H1 (cell line): ENCODE data around the gene SATL1. TPM values are rescaled to one million over a fixed set of nuclear protein-coding genes. Genes with fewer than 3 reads are reported as not detected.

Experiments used
- CTCF ChIA-PET: fragments of 300-600 bp; sonication (Branson Sonifier 250); formaldehyde crosslinking; loops from one replicate; lab custom pipeline; 2021; ENCODE audit not compliant: partially characterized antibody; lab: Charles Lee
- POLR2A ChIA-PET: fragments of 300-600 bp; sonication (Branson Sonifier 250); formaldehyde crosslinking; loops from one replicate; lab custom pipeline; 2021; ENCODE audit warnings: inconsistent platforms; ENCODE audit not compliant: partially characterized antibody; lab: Charles Lee
- DNase-seq, 2 experiments: peaks; one replicate each; pipeline versions ENCODE4 v3.0.0 to v3.0.0-alpha.2; 2010 to 2022; ENCODE audit warnings: low spot score in 2 of 2, low read depth in 1 of 2, mixed read lengths in 1 of 2
- FAIRE-seq: peaks from 2 replicates; lab custom pipeline; 2011; peaks lifted over from hg19 to GRCh38; lab: Jason Lieb, UNC
- H2AFZ ChIP-seq: 2 replicates; pipeline ENCODE4 v1.8.1; 2012; ENCODE audit warnings: low read length, inconsistent platforms
- H2AK5ac ChIP-seq: 2 replicates; pipeline ENCODE4 v1.6.1; 2013; ENCODE audit warnings: low read depth, low read length
- H2BK120ac ChIP-seq: replicated peaks from 2 replicates; pipeline ENCODE3; 2013; ENCODE audit warnings: low read depth, low read length, inconsistent platforms
- H2BK12ac ChIP-seq: 2 replicates; pipeline ENCODE4 v1.6.1; 2013; ENCODE audit warnings: low read depth, low read length
- H2BK15ac ChIP-seq: 2 replicates; pipeline ENCODE4 v1.6.1; 2013; ENCODE audit warnings: low read length
- H2BK20ac ChIP-seq: 2 replicates; pipeline ENCODE4 v1.6.1; 2013; ENCODE audit warnings: low read length
- H2BK5ac ChIP-seq: 2 replicates; pipeline ENCODE4 v1.6.1; 2013; ENCODE audit warnings: low read depth, low read length
- H3K14ac ChIP-seq: 2 replicates; pipeline ENCODE4 v1.6.1; 2013; ENCODE audit warnings: inconsistent platforms; ENCODE audit not compliant: insufficient read length
- H3K18ac ChIP-seq: 2 replicates; pipeline ENCODE4 v1.6.1; 2013; ENCODE audit warnings: low read length; ENCODE audit errors: extremely low read depth
- H3K23ac ChIP-seq: 2 replicates; pipeline ENCODE4 v1.6.1; 2013; ENCODE audit warnings: inconsistent platforms; ENCODE audit not compliant: insufficient read length
- H3K23me2 ChIP-seq: 2 replicates; pipeline ENCODE4 v1.6.1; 2013; ENCODE audit warnings: low read depth, low read length
- H3K27ac ChIP-seq: 2 replicates; pipeline ENCODE4 v1.6.1; 2011; ENCODE audit warnings: low read depth, low read length, inconsistent platforms
- H3K27me3 ChIP-seq, 4 experiments: replicated peaks in 1 of 4; 1 replicate in 1 of 4; 2 replicates in 3 of 4; pipeline versions ENCODE4 v1.6.1 to v1.8.1; 2011 to 2013; ENCODE audit warnings: low read length in 3 of 4, mild to moderate bottlenecking in 3 of 4, inconsistent platforms in 2 of 4, mixed read lengths in 2 of 4, moderate library complexity in 1 of 4; ENCODE audit not compliant: control insufficient read depth in 3 of 4, insufficient read depth in 3 of 4; ENCODE audit errors: extremely low read depth in 1 of 4
- H3K36me3 ChIP-seq, 4 experiments: 2 replicates each; pipeline versions ENCODE4 v1.6.1 to v1.8.1; 2011 to 2013; ENCODE audit warnings: mild to moderate bottlenecking in 4 of 4, low read length in 3 of 4, moderate library complexity in 2 of 4, control low read depth in 1 of 4, inconsistent platforms in 1 of 4; ENCODE audit not compliant: insufficient read depth in 4 of 4, control insufficient read depth in 2 of 4
- H3K4ac ChIP-seq: replicated peaks from 2 replicates; pipeline ENCODE3; 2013; ENCODE audit warnings: low read length, low read depth, mixed read lengths, inconsistent platforms; ENCODE audit not compliant: insufficient read length
- H3K4me1 ChIP-seq, 4 experiments: replicated peaks in 1 of 4; 1 replicate in 1 of 4; 2 replicates in 3 of 4; pipeline versions ENCODE4 v1.6.1 to v1.8.1; 2011 to 2013; ENCODE audit warnings: low read length in 3 of 4, inconsistent platforms in 2 of 4, mixed read lengths in 1 of 4; ENCODE audit not compliant: insufficient read depth in 4 of 4, control insufficient read depth in 3 of 4
- H3K4me2 ChIP-seq, 2 experiments: 2 replicates each; pipeline versions ENCODE4 v1.6.1 to v1.8.1; 2011 to 2013; ENCODE audit warnings: low read depth in 2 of 2, low read length in 2 of 2, control low read depth in 1 of 2, inconsistent platforms in 1 of 2, mild to moderate bottlenecking in 1 of 2; ENCODE audit not compliant: insufficient read depth in 1 of 2
- H3K4me3 ChIP-seq, 4 experiments: fragments of 200-600, 300-600 bp in 1 of 4; sonication (generic), shearing (Covaris generic), sonication (Bioruptor Twin) in 1 of 4; 2 replicates each; pipeline versions ENCODE4 v1.5.1 to v1.8.1; 2011 to 2016; ENCODE audit warnings: low read length in 4 of 4, low read depth in 3 of 4, control low read depth in 2 of 4, inconsistent platforms in 2 of 4, mild to moderate bottlenecking in 2 of 4, mixed read lengths in 1 of 4, moderate library complexity in 1 of 4; ENCODE audit not compliant: insufficient read depth in 2 of 4; ENCODE audit errors: extremely low read depth in 1 of 4
- H3K56ac ChIP-seq: replicated peaks from 2 replicates; pipeline ENCODE3; 2013; ENCODE audit warnings: low read depth, mild to moderate bottlenecking, mixed read lengths, low read length, inconsistent platforms; ENCODE audit not compliant: insufficient read length
- H3K79me1 ChIP-seq: 2 replicates; pipeline ENCODE4 v1.6.1; 2013; ENCODE audit warnings: low read depth, low read length, control low read depth
- H3K79me2 ChIP-seq, 2 experiments: 2 replicates each; pipeline versions ENCODE4 v1.6.1 to v1.8.1; 2012 to 2013; ENCODE audit warnings: low read length in 2 of 2, mild to moderate bottlenecking in 2 of 2, inconsistent platforms in 1 of 2; ENCODE audit not compliant: insufficient read depth in 2 of 2, control insufficient read depth in 1 of 2
- H3K9ac ChIP-seq, 4 experiments: replicated peaks in 1 of 4; 1 replicate in 1 of 4; 2 replicates in 3 of 4; pipeline versions ENCODE4 v1.6.1 to v1.8.1; 2011 to 2013; ENCODE audit warnings: low read depth in 3 of 4, low read length in 3 of 4, control low read depth in 2 of 4, mild to moderate bottlenecking in 2 of 4, moderate library complexity in 2 of 4, inconsistent platforms in 1 of 4; ENCODE audit errors: extremely low read depth in 1 of 4
- H3K9me3 ChIP-seq, 2 experiments: 2 replicates each; pipeline versions ENCODE4 v1.6.1 to v1.8.1; 2012 to 2013; ENCODE audit warnings: mild to moderate bottlenecking in 2 of 2, moderate library complexity in 2 of 2, control low read depth in 1 of 2, inconsistent platforms in 1 of 2, low read depth in 1 of 2, low read length in 1 of 2, mixed read lengths in 1 of 2; ENCODE audit not compliant: insufficient read depth in 2 of 2
- H4K20me1 ChIP-seq, 2 experiments: replicated peaks in 1 of 2; 2 replicates each; pipeline versions ENCODE3 to v1.8.1; 2011 to 2013; ENCODE audit warnings: inconsistent platforms in 2 of 2, low read length in 2 of 2, mild to moderate bottlenecking in 1 of 2; ENCODE audit not compliant: insufficient read depth in 2 of 2, control insufficient read depth in 1 of 2
- H4K5ac ChIP-seq: 2 replicates; pipeline ENCODE4 v1.6.1; 2013; ENCODE audit warnings: low read length, low read depth, mixed read lengths, inconsistent platforms; ENCODE audit not compliant: insufficient read length
- H4K8ac ChIP-seq: 2 replicates; pipeline ENCODE4 v1.8.0; 2013; ENCODE audit warnings: mild to moderate bottlenecking, moderate library complexity, low read length, inconsistent platforms; ENCODE audit not compliant: insufficient read depth; ENCODE audit errors: extremely low read depth
- H4K91ac ChIP-seq: replicated peaks from 2 replicates; pipeline ENCODE3; 2013; ENCODE audit warnings: low read length, mixed read lengths, inconsistent platforms; ENCODE audit not compliant: insufficient read length
- BCL11A ChIP-seq, 2 experiments: IDR thresholded peaks; one replicate each; pipeline ENCODE4 v1.6.1; 2011; ENCODE audit warnings: low read depth in 2 of 2, low read length in 2 of 2, mild to moderate bottlenecking in 2 of 2
- CREB1 ChIP-seq: IDR thresholded peaks from 2 replicates; pipeline ENCODE4 v1.6.1; 2012; ENCODE audit warnings: inconsistent platforms
- EZH2 ChIP-seq: fragments of 200-600 bp; sonication (generic); IDR thresholded peaks from 2 replicates; pipeline ENCODE4 v1.7.1; 2012; ENCODE audit warnings: low read depth, mild to moderate bottlenecking, moderate library complexity, low read length, inconsistent platforms; ENCODE audit not compliant: severe bottlenecking
- FOSL1 ChIP-seq: IDR thresholded peaks from 2 replicates; pipeline ENCODE4 v1.6.1; 2011; ENCODE audit warnings: mild to moderate bottlenecking, low read depth, low read length, moderate library complexity; ENCODE audit not compliant: insufficient read depth
- POU5F1 ChIP-seq: IDR thresholded peaks from 2 replicates; pipeline ENCODE4 v1.6.1; 2011; ENCODE audit warnings: low read depth, mild to moderate bottlenecking, low read length, moderate library complexity
- SAP30 ChIP-seq: fragments of 300-600 bp; sonication (generic); IDR thresholded peaks from 2 replicates; pipeline ENCODE4 v1.7.1; 2012; ENCODE audit warnings: low read length, moderate library complexity, mild to moderate bottlenecking, inconsistent platforms; ENCODE audit not compliant: insufficient read depth, insufficient replicate concordance
- SP4 ChIP-seq: IDR thresholded peaks from 2 replicates; pipeline ENCODE4 v1.6.1; 2012; ENCODE audit warnings: low read length, inconsistent platforms
- WGBS, 2 experiments: shearing (Covaris generic) in 1 of 2; methylation state at CpG; one replicate each; pipeline versions ENCODE4 v1.1.6 to v1.1.7; 2013 to 2015; ENCODE audit warnings: low lambda C conversion rate in 2 of 2, mixed read lengths in 2 of 2, inconsistent platforms in 1 of 2, low coverage in 1 of 2, missing lambda C conversion rate in 1 of 2; ENCODE audit not compliant: insufficient replicate concordance in 2 of 2, insufficient coverage in 1 of 2, insufficient read length in 1 of 2; ENCODE audit errors: extremely low coverage in 1 of 2, missing lambda C conversion rate in 1 of 2; 5-methylcytosine and 5-hydroxymethylcytosine counted together
- polyA plus RNA-seq, 7 experiments: library from polyadenylated mRNA; depleted of rRNA in 3 of 7; stranded (reverse) in 5 of 7; unstranded in 2 of 7; fragments of >200 nt in 5 of 7; fragments of 200-250 nt in 2 of 7; gene quantifications; 1 replicate in 5 of 7; 2 replicates in 1 of 7; 4 replicates in 1 of 7; pipeline versions ENCODE4 v1.2.1 to v1.2.3, GENCODE V29; 2011 to 2013; ENCODE audit warnings: missing spikeins in 2 of 7, mixed read lengths in 2 of 7
- total RNA-seq: library from RNA; stranded (reverse); fragmentation: NEBNext Ultra II Directional; extraction: Animal tissue kit (Norgen Biotek cat#: 25700); gene quantifications from 2 replicates; pipeline ENCODE4 v1.2.1, GENCODE V29; 2021
- TF ChIP-seq, protein P1 (sequence below), 3 experiments: IDR thresholded peaks; 1 replicate in 2 of 3; 2 replicates in 1 of 3; pipeline versions ENCODE4 v1.5.1 to v1.6.1; 2011; ENCODE audit warnings: low read length in 3 of 3, mild to moderate bottlenecking in 3 of 3, inconsistent platforms in 2 of 3, low read depth in 1 of 3, moderate library complexity in 1 of 3; ENCODE audit not compliant: insufficient read depth in 1 of 3; ENCODE audit errors: control extremely low read depth in 1 of 3
- TF ChIP-seq, protein P2 (sequence below): IDR thresholded peaks from 2 replicates; pipeline ENCODE4 v1.6.1; 2011; ENCODE audit warnings: low read depth, mild to moderate bottlenecking, low read length; ENCODE audit not compliant: insufficient read depth
- TF ChIP-seq, protein P3 (sequence below): IDR thresholded peaks from 2 replicates; pipeline ENCODE4 v1.6.1; 2011; ENCODE audit warnings: low read length, improper control_type of control experiment

The SATL1 gene
- total and polyA plus RNA-seq, 2 of the 8 experiments (the other 6 are each of a cell fraction or from before 2014, with no cell fraction given), result 0.06 to 0.17 TPM

DNA sequence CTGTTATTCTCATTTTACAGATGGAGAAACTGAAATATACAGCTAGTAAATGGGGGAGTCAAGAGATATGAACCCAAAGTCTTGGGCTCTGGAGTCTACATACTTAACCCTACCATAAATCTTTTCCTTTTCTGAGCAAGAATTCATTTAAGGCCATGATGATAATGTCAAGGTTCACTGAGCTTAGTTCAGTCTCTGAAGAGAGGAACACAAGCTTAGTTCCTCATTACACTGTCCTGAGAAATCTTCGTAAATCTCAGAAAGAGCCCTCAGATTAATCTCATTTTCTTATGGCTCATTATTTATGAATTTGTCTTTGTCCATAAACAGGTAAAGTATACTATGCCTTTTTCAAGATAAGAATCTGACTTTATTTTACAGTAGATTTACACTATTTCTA is 104.2 kb downstream of the SATL1 start:
- no peaks in the 10 kb centered on the region for H3K79me1 ChIP-seq
- POLR2A ChIA-PET, result no interaction called here
- H3K79me2 ChIP-seq, result no peaks in the 10 kb centered on the region
- H2BK5ac ChIP-seq, result no peak overlapping the region
- no peak overlapping the region for H3K27ac ChIP-seq
- WGBS, 2 experiments, result 89% methylated on average over 1 of the region's 1 CpG; no CpG with 5 or more reads in 1 of the 2 experiments
- H2AFZ ChIP-seq, result no peak overlapping the region
- H3K36me3 ChIP-seq, result no peaks in the 10 kb centered on the region
- H2AK5ac ChIP-seq, result no peak overlapping the region
- H4K5ac ChIP-seq, result no peak overlapping the region
- no peak for DNase-seq
- H3K4me3 ChIP-seq, result no peak overlapping the region
- H3K23ac ChIP-seq, result no peak overlapping the region
- H3K9me3 ChIP-seq, result no peaks in the 10 kb centered on the region
- H3K4me1 ChIP-seq, result no peaks in the 10 kb centered on the region
- no peak overlapping the region for H3K18ac ChIP-seq
- no peak overlapping the region for H3K4ac ChIP-seq
- CTCF ChIA-PET, result interaction anchor here (0.6 kb wide), 1 partner anchor 1661 kb away, joined by 4 read pairs; no protein-coding TSS in a partner anchor
- no peaks in the 10 kb centered on the region for H3K27me3 ChIP-seq
- H4K20me1 ChIP-seq, result no peaks in the 10 kb centered on the region
- no peak overlapping the region for H4K8ac ChIP-seq
- no peaks in the 10 kb centered on the region for H3K23me2 ChIP-seq
- no peak overlapping the region for H2BK15ac ChIP-seq
- no peak overlapping the region for H2BK12ac ChIP-seq
- H3K9ac ChIP-seq, result no peak overlapping the region
- FAIRE-seq, result no peak
- no peak overlapping the region for H3K4me2 ChIP-seq
- H2BK120ac ChIP-seq, result no peak overlapping the region
- no peak overlapping the region for H3K56ac ChIP-seq
- H4K91ac ChIP-seq, result no peak overlapping the region
- H2BK20ac ChIP-seq, result no peak overlapping the region
- no peak overlapping the region for H3K14ac ChIP-seq
- TF ChIP-seq FOSL1, result no peak
- no peak for TF ChIP-seq SAP30
- no peak for TF ChIP-seq SP4
- TF ChIP-seq BCL11A (IDR thresholded peaks at IDR 0.05; ENCODE audit: low read depth in 2 of 2, low read length in 2 of 2), result no peak
- TF ChIP-seq, protein P1, sequence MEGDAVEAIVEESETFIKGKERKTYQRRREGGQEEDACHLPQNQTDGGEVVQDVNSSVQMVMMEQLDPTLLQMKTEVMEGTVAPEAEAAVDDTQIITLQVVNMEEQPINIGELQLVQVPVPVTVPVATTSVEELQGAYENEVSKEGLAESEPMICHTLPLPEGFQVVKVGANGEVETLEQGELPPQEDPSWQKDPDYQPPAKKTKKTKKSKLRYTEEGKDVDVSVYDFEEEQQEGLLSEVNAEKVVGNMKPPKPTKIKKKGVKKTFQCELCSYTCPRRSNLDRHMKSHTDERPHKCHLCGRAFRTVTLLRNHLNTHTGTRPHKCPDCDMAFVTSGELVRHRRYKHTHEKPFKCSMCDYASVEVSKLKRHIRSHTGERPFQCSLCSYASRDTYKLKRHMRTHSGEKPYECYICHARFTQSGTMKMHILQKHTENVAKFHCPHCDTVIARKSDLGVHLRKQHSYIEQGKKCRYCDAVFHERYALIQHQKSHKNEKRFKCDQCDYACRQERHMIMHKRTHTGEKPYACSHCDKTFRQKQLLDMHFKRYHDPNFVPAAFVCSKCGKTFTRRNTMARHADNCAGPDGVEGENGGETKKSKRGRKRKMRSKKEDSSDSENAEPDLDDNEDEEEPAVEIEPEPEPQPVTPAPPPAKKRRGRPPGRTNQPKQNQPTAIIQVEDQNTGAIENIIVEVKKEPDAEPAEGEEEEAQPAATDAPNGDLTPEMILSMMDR (IDR thresholded peaks at IDR 0.05; ENCODE audit: control extremely low read depth in 1 of 3, insufficient read depth in 1 of 3, low read depth in 1 of 3, low read length in 3 of 3), result no peak
- no peak for TF ChIP-seq CREB1
- TF ChIP-seq EZH2, result no peak
- TF ChIP-seq POU5F1, result no peak
- TF ChIP-seq, protein P2, sequence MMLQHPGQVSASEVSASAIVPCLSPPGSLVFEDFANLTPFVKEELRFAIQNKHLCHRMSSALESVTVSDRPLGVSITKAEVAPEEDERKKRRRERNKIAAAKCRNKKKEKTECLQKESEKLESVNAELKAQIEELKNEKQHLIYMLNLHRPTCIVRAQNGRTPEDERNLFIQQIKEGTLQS, result no peak
- TF ChIP-seq, protein P3, sequence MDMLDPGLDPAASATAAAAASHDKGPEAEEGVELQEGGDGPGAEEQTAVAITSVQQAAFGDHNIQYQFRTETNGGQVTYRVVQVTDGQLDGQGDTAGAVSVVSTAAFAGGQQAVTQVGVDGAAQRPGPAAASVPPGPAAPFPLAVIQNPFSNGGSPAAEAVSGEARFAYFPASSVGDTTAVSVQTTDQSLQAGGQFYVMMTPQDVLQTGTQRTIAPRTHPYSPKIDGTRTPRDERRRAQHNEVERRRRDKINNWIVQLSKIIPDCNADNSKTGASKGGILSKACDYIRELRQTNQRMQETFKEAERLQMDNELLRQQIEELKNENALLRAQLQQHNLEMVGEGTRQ, result no peak
